NCI-H1048 (cell line): Measurements from ENCODE around the gene MYL5.
A peak's percentile ranks its signal among the peaks of the same experiment; 100 is the strongest.
"Not testable (repeated sequence)": the region's sequence is repeated elsewhere in the genome, so short reads cannot be mapped to it uniquely, and the experiment has no call there.

Experiments used
- DNase-seq: peaks from one replicate; lab custom pipeline; 2025; lab: John Stamatoyannopoulos, UW

Gene MYL5, protein sequence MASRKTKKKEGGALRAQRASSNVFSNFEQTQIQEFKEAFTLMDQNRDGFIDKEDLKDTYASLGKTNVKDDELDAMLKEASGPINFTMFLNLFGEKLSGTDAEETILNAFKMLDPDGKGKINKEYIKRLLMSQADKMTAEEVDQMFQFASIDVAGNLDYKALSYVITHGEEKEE

DNA sequence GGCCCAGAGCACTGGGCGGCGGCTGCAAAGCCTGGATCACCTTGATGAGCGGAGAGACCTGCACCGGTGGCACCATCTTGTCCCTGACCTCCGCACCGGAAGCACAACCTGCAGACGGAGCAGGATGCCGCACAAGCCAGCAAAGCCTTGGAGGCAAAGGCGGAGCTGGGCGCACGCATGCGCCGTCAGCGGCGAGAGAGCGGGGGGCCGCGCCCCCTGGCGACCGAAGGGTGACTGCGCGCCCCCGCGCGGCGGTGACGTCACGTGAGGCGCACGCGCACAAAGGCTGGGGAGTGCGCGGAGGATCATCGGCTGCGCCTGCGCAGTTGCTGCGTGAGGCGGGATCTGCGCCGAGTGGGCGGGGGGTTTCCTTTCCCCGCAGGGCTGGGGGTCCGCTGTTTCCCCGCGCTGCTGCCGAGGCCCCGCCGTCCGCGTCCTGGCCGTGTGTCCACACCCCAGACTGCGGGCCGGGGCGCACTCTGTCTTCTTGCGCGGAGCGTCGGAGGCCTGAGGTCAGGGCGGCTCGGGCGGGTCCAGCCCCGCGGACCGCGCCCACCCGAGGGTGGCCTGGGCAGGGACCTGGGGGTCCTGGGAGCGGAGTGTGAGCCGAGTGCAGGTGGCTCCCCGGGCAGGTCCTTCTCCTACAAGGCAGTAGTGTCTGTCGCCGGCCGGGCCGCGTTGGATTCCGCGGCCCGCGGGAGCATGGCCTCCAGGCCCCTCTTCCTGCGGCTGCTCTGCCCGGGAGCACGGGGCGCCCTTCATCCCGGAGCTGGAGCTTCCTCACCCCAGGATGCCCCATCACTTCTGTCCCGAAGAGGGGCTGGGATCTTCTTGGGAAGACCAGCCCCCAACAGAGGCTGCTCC, at the start of gene MYL5, which contains the start of gene ATP5ME:
MYL5 (plus strand) TSS at position 371 of the 864 bp plus-strand sequence. CDS start 3,485 bp downstream, outside the sequence.
ATP5ME (minus strand) TSS at position 105 of the 864 bp plus-strand sequence; CDS start at position 76, 29 bp downstream.
- DNase-seq = peak; percentile 89

DNA sequence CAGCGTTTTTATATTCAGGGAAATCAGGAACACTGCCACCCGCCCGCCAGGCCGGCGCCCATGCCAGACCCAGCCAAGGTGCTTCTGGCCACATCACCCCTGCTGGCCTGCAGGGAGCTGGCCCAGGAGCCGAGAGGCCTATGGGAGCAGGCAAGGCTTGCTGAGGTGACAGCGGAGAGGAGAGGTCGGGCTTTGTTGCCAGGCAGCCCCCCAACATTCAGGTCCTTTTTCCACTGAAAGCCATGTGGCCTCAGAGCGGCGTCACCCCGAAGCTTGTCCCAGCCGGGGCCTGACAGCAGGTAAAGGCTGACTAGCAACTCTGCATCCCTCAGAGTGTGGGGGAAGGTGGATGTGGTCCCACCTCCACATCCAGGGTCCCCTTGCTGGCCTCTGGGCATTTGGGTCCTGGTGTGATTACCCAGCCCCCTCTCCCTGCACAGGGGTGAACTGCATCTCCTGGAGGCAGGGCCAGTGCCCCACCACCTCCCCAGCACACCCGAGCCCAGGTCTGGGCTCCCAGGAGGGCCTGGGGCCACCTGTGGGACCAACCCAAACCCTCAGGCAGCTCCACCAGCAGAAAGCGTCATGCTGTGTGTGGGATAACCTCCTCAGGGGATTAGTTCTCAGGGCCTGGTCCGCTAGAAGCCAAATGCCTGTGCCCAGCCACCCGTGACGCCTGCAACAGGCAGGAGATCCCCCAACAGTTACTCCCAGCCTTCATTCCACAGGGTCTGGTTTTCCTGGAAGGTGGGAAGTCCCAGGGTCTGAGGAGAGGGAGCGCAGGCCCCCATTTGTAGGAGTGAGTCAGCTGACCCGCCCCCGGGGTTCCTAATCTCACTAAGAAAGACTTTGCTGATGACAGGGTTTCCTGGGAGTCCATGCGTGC, 49.4 kb upstream of the MYL5 start, which contains the start of gene PDE6B:
PDE6B (plus strand) TSS at position 869 of the 886 bp plus-strand sequence. CDS start 54 bp downstream, outside the sequence.
- DNase-seq = no peak

DNA sequence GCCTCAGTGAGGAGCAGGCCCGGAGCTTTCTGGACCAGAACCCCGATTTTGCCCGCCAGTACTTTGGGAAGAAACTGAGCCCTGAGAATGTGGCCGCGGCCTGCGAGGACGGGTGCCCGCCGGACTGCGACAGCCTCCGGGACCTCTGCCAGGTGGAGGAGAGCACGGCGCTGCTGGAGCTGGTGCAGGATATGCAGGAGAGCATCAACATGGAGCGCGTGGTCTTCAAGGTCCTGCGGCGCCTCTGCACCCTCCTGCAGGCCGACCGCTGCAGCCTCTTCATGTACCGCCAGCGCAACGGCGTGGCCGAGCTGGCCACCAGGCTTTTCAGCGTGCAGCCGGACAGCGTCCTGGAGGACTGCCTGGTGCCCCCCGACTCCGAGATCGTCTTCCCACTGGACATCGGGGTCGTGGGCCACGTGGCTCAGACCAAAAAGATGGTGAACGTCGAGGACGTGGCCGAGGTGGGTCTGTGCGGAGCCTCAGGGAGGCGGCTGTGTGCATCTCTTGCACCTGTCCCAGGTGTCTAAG, 48.6 kb upstream of the MYL5 start:
- DNase-seq = no peak

DNA sequence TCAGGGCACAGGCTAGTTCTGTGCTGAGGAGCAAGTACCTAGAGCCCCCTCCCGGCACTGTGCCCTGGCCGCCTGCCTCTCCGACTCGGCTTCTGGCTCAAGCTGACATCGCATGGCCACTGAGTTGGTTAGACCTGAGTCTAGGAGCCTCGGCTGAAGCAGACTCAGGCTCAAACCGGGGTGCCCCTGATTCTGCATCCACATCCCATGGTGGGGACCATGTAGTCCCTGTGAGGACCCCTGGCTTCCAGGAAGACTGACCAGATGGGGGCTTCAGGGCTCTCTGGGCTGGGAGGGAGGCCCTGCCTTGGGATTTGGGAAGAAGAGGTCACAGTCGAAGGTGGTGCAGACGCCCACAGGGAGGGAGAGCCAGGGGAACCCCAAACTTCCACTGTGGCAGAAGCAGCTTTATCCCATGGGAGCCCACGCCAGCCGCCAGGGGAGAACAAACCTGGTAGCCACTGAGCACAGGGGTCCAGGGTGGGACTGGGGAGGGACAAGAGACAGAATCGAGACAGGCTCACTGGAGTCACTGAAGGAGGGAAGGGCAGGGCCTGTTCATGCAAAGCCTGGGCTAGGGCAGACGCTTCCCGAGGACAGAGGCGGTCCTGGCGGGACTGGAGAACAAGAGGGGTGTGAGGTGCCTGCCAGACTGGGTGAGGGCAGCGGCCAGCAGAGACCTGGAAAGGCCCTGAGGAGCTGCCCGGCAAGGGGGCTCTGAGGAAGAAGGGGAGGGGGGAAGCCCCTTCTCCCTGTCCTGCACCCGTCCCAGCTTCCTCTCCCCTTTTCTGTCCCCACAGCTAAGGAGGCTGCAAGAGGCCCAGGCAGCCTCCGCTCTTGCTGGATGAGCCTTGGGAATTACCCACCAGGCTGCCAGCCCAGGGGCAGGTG, 47.9 kb upstream of the MYL5 start:
- DNase-seq = no peak

DNA sequence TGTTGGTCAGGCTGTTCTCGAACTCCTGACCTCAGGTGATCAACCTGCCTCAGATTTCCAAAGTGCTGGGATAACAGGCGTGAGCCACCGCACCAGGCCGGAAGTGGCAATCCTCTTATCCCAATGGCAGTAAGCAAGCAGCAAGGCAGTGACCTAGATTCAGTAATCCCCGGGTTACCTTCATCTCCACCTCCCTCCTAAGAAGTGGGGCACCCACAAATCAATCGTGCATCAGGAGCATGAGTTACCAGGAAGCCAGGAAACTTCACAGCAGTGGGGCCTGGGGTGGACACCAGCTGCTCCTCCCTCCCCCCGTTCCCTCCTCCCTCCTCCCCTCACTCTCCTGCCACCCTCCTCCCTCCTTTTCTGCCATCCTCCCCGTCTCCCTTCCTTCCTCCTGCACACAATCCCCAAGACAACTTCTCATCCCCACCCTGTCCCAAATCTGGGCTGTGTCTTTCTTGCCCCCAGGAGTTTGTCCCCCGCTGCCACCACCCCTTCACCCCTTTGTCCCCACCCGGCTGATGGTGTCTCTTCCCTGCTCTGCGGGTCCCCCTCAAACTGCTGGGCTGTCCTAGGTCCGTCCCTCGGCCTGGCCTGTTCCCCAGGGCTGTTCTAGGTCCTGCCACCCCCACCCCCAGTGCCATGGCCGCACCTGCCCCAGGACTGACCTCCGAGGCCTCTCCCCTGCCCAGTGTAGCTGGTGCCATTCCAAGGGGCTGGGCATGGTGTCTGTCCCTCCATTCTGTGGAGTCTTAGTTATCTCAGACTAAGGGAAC, 46.8 kb upstream of the MYL5 start:
- DNase-seq = no peak

DNA sequence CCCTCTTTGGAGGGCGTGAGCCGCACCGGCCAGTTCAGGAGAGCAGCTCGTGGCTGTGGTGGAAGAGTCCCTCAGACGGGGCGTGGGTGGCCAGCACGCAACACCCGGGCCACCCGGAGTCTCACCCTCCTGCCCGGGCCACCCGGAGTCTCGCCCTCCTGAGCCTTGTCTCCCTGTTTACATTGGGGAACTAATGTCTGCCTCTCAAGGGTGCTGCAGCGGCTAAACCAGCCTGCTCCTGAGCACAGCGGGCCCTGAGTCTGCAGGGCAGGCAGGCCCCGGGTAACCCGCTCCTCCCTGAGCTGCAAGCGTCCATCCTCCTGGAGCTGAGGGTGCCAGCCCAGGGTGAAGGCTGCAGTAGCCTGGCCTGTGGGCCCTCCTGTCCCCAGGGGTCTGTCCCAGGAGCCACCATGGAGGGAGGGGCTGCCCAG, 46.0 kb upstream of the MYL5 start:
- DNase-seq = no peak

DNA sequence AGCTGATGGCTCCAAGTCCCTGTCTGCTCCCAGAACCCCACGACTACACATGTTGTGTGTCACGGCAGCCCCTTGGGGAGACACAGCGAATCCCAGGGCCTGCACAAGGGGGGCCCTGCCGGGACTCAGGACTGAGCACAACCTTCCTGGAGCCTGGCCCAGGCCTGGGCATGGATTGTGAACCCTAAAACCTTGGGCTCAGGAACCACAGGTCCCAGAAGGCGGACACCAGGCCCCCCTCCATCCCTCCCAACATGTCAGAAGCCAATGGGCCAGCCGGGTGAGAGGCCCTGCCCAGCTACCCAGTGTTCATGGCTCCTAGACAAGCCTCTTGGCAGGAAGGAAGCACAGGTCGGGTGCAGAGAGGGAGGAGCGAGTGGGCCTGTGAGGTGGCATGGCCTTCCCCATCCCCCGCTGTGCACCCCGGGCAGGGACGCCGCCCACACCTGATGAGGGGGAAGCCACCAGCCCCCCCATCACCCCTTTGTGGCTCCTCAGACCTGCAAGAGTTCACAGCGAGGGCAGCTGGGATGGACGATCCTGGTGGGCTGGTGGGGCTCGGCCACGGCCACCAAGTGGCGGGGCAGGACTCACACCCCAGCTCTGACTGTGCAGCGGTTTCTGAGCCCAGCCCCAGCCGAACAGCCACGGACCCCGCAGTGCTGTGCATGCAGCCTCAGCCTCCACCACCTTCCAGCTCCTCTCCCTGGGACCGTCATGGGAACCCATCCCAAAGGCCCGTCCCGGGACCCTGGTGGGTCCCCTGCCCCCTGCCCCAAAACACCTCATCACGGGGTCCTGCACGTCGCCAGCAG, 45.3 kb upstream of the MYL5 start:
- DNase-seq = no peak

DNA sequence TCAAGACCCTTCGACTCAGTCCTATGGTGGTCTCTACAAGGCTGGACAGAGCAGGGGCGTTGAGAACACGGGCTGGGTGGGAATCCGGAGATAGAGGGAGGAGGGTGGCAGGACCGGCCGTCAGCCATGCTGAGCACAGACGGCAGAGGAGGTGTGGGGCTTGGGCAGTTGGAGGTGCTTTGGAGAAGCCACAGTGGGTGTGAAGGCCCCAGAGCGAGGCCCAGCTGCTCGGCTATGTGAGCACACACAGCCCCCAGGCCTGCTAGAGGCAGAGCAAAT, 44.8 kb upstream of the MYL5 start:
- no peak for DNase-seq

DNA sequence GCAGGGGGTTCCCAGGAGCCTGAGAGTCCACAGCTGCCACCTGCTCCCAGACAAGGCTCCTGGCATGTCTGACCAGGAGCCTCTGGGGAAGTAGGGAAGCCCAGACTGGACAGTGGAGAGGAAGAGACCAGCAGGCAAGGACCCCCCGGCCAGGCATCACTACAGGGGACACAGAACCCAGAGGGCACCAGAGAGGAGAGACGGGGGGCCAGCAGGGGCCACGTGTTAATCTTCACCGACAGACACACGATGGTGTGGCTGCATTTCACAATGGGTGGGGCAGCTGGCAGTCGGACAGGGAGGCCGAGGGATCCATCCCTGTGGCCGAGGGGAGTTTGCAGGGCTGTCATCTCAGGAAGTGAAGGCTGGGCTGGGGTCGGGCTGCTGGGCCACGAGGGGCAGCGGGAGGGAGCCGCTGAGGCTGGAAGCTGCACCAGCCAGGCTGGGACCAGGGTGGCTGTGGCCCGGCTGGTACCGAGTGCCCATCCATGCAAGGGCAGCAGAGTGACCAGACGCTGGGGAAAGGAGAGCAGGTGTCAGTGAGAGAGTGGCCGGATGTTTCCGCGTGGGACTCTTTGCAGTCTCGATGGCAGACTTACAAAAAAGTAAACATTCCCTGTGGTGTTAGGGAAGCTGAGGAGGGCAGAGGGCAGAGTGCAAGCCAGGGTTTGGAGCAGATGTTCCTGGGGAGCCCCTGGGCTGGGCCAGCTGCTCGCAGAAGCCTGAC, 44.3 kb upstream of the MYL5 start:
- DNase-seq = no peak

DNA sequence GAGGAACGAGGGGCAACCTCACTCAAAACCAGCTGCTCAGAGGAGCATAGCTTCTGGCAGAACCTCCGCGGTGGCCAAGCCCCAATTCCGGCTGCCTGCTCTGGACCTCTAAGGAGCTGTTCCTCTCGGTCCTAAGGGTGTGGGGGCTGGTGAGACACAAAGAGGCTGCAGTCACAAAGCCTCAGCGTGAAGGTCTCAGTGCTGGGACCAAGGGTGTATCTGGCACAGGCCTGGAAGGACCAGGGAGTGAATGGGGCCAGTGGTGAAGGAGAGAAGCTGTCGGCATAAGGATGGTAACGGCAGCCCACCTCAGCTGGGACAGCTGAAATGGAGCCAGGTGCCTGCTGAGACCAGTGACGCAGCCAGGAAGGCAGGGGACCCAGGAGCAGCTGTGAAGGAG, 43.7 kb upstream of the MYL5 start:
- no peak for DNase-seq

DNA sequence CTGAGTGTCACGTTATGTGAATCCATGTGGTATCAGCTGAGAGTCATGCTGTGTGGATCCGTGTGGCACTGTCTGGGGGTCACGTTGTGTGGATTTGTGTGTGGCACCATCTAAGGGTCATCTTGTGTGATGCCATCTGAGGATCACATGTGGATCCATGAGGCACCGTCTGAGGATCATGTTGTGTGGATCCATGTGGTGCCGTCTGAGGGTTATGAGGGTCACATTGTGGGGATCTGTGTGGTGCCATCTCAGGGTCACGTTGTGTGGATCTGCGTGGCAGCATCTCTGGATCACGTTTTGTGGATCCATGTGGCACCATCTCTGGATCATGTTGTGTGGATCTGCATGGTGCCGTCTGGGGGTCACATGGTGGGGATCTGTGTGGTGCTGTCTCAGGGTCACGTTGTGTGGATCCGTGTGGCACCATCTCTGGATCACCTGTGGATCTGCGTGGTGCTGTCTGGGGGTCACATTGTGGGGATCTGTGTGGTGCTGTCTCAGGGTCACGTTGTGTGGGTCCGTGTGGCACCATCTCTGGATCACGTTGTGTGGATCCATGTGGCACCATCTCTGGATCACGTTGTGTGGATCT, 42.0 kb upstream of the MYL5 start:
- no peak for DNase-seq

DNA sequence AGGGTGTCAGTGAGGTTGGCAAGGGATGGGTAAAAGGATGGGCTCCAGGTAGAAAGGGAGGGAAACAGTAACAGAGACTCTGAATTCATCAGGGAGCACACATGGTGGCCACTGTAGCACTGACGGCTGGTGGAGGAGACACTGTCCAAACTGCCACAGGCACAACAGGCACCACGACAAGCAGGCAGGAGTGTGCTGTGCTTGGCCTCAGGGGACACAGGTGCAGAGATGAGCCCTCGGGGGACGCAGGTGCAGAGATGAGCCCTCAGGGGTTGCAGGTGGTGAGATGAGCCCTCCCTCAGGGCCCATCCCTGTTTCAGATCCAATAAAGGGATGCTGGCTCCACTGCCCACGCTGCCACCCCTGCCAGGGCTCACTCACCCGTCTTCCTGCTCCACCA, 41.4 kb upstream of the MYL5 start:
- DNase-seq = no peak

DNA sequence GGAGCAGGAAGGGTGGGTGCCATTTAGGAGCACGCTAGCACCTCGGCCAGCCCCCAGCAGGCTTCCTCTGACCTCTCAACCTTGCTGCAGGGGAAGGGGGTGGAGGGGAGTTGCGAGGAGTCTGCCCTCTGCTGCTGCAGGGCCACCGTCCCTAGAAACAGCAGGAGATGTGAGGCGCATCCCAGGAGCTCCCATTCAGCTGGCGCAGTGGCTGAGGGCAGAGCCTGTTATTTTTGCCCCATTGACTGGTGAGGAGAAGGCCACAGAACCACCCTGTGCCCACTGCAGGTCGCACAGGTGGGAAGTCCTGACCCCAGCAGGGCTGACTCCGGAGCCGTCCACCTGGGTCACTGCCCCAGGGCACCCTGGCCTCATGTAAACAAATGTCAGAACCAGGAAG, 40.9 kb upstream of the MYL5 start:
- DNase-seq = no peak

DNA sequence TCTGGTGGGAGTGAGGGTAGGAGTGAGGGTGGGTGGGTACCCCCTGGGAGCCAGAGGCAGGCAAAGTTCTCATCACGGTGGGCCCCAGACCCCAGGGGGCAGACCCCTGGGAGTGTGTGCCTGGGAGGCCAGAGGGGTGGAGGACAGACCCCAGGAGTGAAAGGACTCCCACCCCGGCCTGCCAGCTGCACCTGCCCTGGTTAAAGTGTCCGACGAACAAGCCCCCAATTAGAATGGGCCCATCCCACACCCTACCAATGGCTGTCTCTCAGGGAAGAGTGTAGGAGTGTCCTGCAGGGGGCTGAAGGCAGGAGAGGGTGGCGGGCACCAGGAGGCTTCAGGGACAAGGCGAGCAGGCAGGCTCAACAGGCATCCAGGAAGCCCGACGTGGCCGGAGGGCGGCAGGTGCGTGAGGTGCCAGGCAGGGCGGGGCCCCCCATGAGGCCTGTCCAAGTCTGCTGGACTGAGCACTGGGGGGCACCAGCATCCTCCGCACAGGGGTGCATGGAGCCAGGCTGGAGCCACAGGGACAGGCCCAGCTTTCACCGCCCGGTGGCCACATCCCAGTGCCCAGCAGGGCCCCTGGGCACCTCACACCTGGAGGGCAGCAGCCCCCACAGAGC, 40.3 kb upstream of the MYL5 start:
- no peak for DNase-seq

DNA sequence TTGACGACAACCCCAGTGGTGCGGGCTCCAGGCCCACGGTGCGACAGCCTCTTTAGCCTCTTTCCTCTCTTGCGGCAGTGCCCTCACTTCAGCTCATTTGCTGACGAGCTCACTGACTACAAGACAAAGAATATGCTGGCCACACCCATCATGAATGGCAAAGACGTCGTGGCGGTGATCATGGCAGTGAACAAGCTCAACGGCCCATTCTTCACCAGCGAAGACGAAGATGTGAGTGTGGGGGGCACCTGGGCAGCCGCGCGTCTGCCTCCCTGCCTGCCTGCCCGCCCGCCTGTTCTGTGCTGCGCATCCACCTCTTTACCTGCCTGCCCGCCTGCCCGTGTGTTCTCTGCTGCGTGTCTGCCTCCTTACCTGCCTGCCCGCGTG, 39.8 kb upstream of the MYL5 start:
- no peak for DNase-seq

DNA sequence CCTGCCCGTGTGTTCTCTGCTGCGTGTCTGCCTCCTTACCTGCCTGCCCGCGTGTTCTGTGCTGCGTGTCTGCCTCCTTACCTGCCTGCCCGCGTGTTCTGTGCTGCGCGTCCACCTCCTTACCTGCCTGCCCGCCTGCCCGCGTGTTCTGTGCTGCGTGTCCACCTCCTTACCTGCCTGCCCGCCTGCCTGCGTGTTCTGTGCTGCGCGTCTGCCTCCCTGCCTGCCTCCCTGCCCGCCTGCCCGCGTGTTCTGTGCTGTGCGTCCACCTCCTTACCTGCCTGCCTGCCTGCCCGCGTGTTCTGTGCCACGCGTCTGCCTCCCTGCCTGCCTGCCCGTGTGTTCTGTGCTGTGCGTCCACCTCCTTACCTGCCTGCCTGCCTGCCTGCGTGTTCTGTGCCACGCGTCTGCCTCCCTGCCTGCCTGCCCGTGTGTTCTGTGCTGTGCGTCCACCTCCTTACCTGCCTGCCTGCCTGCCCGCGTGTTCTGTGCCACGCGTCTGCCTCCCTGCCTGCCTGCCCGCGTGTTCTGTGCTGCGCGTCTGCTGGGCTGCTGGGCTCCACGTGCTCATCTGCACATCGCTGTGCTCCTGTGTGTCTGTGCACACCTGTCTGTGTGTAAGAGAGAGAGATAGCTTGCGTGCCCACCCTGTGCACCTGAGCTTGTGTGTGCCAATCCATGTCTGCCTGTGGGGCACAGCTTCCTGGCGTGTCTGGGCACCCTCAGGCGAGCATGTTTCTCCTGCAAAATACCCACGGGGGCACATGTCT, 39.1 kb upstream of the MYL5 start:
- DNase-seq = not testable (repeated sequence)
